ENCODE measurements around the gene KRT71. TPM values are rescaled to one million over a fixed set of nuclear protein-coding genes. Genes with fewer than 3 reads are reported as not detected.

Gene KRT71
- total RNA-seq, 3 donors from 2014 or later, result not detected

- H3K9me3 ChIP-seq, result no peaks in the 10 kb centered on the region
- H3K36me3 ChIP-seq (ENCODE audit: low read depth), result no peaks in the 10 kb centered on the region
- intact Hi-C loops (cut with DNase I, micrococcal nuclease), result no loop called here
- DNase-seq, result no peak
- H3K4me3 ChIP-seq, result no peak overlapping the region
- no peaks in the 10 kb centered on the region for H3K4me1 ChIP-seq (ENCODE audit: low read depth)
- no peak for ATAC-seq
- TF ChIP-seq CTCF (IDR thresholded peaks at IDR 0.05), result no peak
Observed at GRCh38 chr12:52522346-52523011, 30.5 kb downstream of the KRT71 start.

GRCh38 chr12:52521568-52522266, 31.2 kb downstream of the KRT71 start:
- intact Hi-C loops (cut with DNase I, micrococcal nuclease), result no loop called here
- Histone ChIP-seq H3K9me3 (no peaks in the 10 kb centered on the region), H3K4me1 (ENCODE audit: low read depth) (no peaks in the 10 kb centered on the region), H3K36me3 (ENCODE audit: low read depth) (no peaks in the 10 kb centered on the region), H3K4me3 (no peak overlapping the region)
- TF ChIP-seq CTCF (IDR thresholded peaks at IDR 0.05), result no peak
- ATAC-seq (no peak), DNase-seq (no peak)

GRCh38 chr12:52521175-52521567, 31.8 kb downstream of the KRT71 start:
- ATAC-seq, result no peak
- H3K4me3 ChIP-seq, result no peak overlapping the region
- no peaks in the 10 kb centered on the region for H3K36me3 ChIP-seq (ENCODE audit: low read depth)
- H3K4me1 ChIP-seq (ENCODE audit: low read depth), result no peaks in the 10 kb centered on the region
- DNase-seq, result no peak
- TF ChIP-seq CTCF (IDR thresholded peaks at IDR 0.05), result no peak
- intact Hi-C loops (cut with DNase I, micrococcal nuclease), result no loop called here
- H3K9me3 ChIP-seq, result no peaks in the 10 kb centered on the region

- intact Hi-C loops (cut with DNase I, micrococcal nuclease), result no loop called here
- no peak within 1 kb of the TSS for H3K4me3 ChIP-seq
- H3K9me3 ChIP-seq, result no peaks in the 10 kb centered on the region
- no peak for TF ChIP-seq CTCF (IDR thresholded peaks at IDR 0.05)
- DNase-seq, result no peak
- ATAC-seq, result no peak
- no peaks in the 10 kb centered on the region for H3K4me1 ChIP-seq (ENCODE audit: low read depth)
- no peaks in the 10 kb centered on the region for H3K36me3 ChIP-seq (ENCODE audit: low read depth)
Observed at GRCh38 chr12:52519826-52520662, 32.9 kb downstream of the KRT71 start, which contains the start of gene KRT5. TSS of gene KRT5 (minus strand) at chr12:52520394. CDS start at chr12:52520296, 98 bp downstream.

GRCh38 chr12:52519387-52519703, 33.6 kb downstream of the KRT71 start:
- DNase-seq (no peak), ATAC-seq (no peak)
- TF ChIP-seq CTCF (IDR thresholded peaks at IDR 0.05), result no peak
- no peaks in the 10 kb centered on the region for H3K4me1 ChIP-seq (ENCODE audit: low read depth)
- H3K9me3 ChIP-seq, result no peaks in the 10 kb centered on the region
- intact Hi-C loops (cut with DNase I, micrococcal nuclease), result no loop called here
- no peak overlapping the region for H3K4me3 ChIP-seq
- H3K36me3 ChIP-seq (ENCODE audit: low read depth), result no peaks in the 10 kb centered on the region
